CD8-positive, alpha-beta memory T cell (primary cell): ENCODE results near the gene ACTRT2. TPM values are rescaled to one million over a fixed set of nuclear protein-coding genes. Genes with fewer than 3 reads are reported as not detected.

ENCODE experiments used
- CTCF ChIA-PET: fragments of 350-600 bp; sonication (Branson Sonifier 250); formaldehyde crosslinking; loops from one replicate; lab custom pipeline; 2021; ENCODE audit warnings: antibody characterized with exemption; lab: Charles Lee
- POLR2A ChIA-PET: fragments of 350-600 bp; sonication (Branson Sonifier 250); formaldehyde crosslinking; loops from one replicate; lab custom pipeline; 2021; ENCODE audit warnings: antibody characterized with exemption; lab: Charles Lee
- DNase-seq, 5 donors: peaks; one replicate each; pipeline versions ENCODE4 v3.0.0 to v3.0.0-alpha.2; 2020 to 2022; ENCODE audit warnings: mixed read lengths in 1 of 5
- H3K27ac ChIP-seq: one replicate; pipeline ENCODE4 v1.7.0; 2013; ENCODE audit warnings: low read depth, mild to moderate bottlenecking, low read length, moderate library complexity
- H3K27me3 ChIP-seq: 2 replicates; pipeline ENCODE4 v1.7.0; 2013; ENCODE audit warnings: low read length, mild to moderate bottlenecking; ENCODE audit not compliant: insufficient read depth, poor library complexity, severe bottlenecking
- H3K36me3 ChIP-seq: 2 replicates; pipeline ENCODE4 v1.7.0; 2013; ENCODE audit warnings: mild to moderate bottlenecking, low read length, moderate library complexity; ENCODE audit not compliant: insufficient read depth
- H3K4me1 ChIP-seq: 2 replicates; pipeline ENCODE4 v1.7.0; 2013; ENCODE audit warnings: mild to moderate bottlenecking, low read length, moderate library complexity; ENCODE audit not compliant: insufficient read depth
- H3K4me3 ChIP-seq: 2 replicates; pipeline ENCODE4 v1.7.0; 2013; ENCODE audit warnings: mild to moderate bottlenecking, low read length
- H3K9me3 ChIP-seq: 2 replicates; pipeline ENCODE4 v1.7.0; 2013; ENCODE audit warnings: mild to moderate bottlenecking, low read length
- H3K27ac Mint-ChIP-seq, 8 donors: one replicate each; pipeline ENCODE4 v1.8.0; 2020 to 2021; ENCODE audit warnings: mixed read lengths in 8 of 8, mild to moderate bottlenecking in 6 of 8, inconsistent platforms in 3 of 8, moderate library complexity in 3 of 8
- H3K27me3 Mint-ChIP-seq, 2 donors: one replicate each; pipeline ENCODE4 v1.8.0; 2020 to 2021; ENCODE audit warnings: mixed read lengths in 2 of 2, mild to moderate bottlenecking in 1 of 2, moderate library complexity in 1 of 2
- H3K36me3 Mint-ChIP-seq, 3 donors: one replicate each; pipeline ENCODE4 v1.8.0; 2020 to 2021; ENCODE audit warnings: mixed read lengths in 3 of 3, inconsistent platforms in 1 of 3, mild to moderate bottlenecking in 1 of 3
- H3K4me1 Mint-ChIP-seq, 3 donors: one replicate each; pipeline ENCODE4 v1.8.0; 2020 to 2021; ENCODE audit warnings: mixed read lengths in 3 of 3, inconsistent platforms in 1 of 3, mild to moderate bottlenecking in 1 of 3
- H3K4me3 Mint-ChIP-seq, 7 donors: one replicate each; pipeline ENCODE4 v1.8.0; 2020 to 2021; ENCODE audit warnings: mixed read lengths in 7 of 7, mild to moderate bottlenecking in 6 of 7, moderate library complexity in 4 of 7, inconsistent platforms in 2 of 7
- H3K9me3 Mint-ChIP-seq, 5 donors: one replicate each; pipeline ENCODE4 v1.8.0; 2020 to 2022; ENCODE audit warnings: mixed read lengths in 5 of 5, mild to moderate bottlenecking in 3 of 5, moderate library complexity in 2 of 5, inconsistent platforms in 1 of 5
- polyA plus RNA-seq: library from polyadenylated mRNA; unstranded; fragments of 300-500 nt; fragmentation: Illumina TruSeq; gene quantifications from one replicate; pipeline ENCODE4 v1.2.3, GENCODE V29; 2021
- total RNA-seq, 2 experiments: library from RNA; stranded (reverse); gene quantifications; one replicate each; pipeline ENCODE4 v1.2.3, GENCODE V29; 2021

ACTRT2 gene
- total and polyA plus RNA-seq, 3 experiments from 2014 or later, result not detected

GRCh38 chr1:3058263-3059030 is 37.2 kb downstream of the ACTRT2 start:
- Mint-ChIP-seq H3K4me3 (no peak overlapping the region), H3K36me3 (no peaks in the 10 kb centered on the region), H3K9me3 (no peaks in the 10 kb centered on the region), H3K27ac (no peak overlapping the region), H3K4me1 (no peaks in the 10 kb centered on the region), H3K27me3 (peaks cover 10 to 15% of the 10 kb centered on the region in 2 donors)
- H3K36me3 ChIP-seq, result no peaks in the 10 kb centered on the region
- CTCF ChIA-PET, result no interaction called here
- H3K27me3 ChIP-seq, result no peaks in the 10 kb centered on the region
- no peaks in the 10 kb centered on the region for H3K9me3 ChIP-seq
- no peaks in the 10 kb centered on the region for H3K4me1 ChIP-seq
- H3K4me3 ChIP-seq, result no peak overlapping the region
- POLR2A ChIA-PET, result no interaction called here
- DNase-seq, result peak in 1 of 5 donors; percentile 9
- H3K27ac ChIP-seq, result no peak overlapping the region

DNA sequence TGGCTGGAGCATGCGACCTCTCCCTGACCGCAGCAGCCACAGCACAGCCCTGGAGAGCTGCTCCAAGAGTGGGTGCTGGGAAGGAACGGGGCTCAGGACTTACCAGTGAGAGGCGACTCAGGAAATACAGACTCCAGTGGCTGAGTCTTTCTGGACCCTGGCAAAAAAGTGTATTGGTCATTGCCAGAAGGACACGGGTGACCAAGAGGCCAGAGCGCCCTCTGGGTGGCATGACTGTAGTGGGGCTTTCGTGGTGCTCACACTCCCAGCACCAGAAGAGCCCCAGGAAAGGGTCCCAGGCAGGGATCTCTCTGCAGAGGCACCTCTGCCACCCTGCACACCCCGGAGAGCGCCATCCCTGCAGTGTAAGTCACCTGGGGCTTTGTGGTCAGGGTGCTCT is 38.9 kb downstream of the ACTRT2 start:
- Mint-ChIP-seq H3K36me3 (no peaks in the 10 kb centered on the region), H3K9me3 (no peaks in the 10 kb centered on the region)
- peak in 1 of 5 donors; percentile 21 for DNase-seq

GRCh38 chr1:3060601-3061551 is 39.6 kb downstream of the ACTRT2 start:
- Histone ChIP-seq H3K4me3 (no peak overlapping the region), H3K27me3 (no peaks in the 10 kb centered on the region), H3K36me3 (no peaks in the 10 kb centered on the region), H3K4me1 (no peaks in the 10 kb centered on the region), H3K9me3 (no peaks in the 10 kb centered on the region), H3K27ac (no peak overlapping the region)
- no peak overlapping the region for H3K27ac Mint-ChIP-seq
- H3K4me3 Mint-ChIP-seq, result no peak overlapping the region
- H3K27me3 Mint-ChIP-seq, result peaks cover 0 to 5% of the 10 kb centered on the region in 2 donors
- POLR2A ChIA-PET, result no interaction called here
- H3K4me1 Mint-ChIP-seq, result no peaks in the 10 kb centered on the region
- no peaks in the 10 kb centered on the region for H3K36me3 Mint-ChIP-seq
- peak in 1 of 5 donors; percentile 47 for DNase-seq
- H3K9me3 Mint-ChIP-seq, result no peaks in the 10 kb centered on the region
- CTCF ChIA-PET, result no interaction called here

More for the DNA sequence above, 38.9 kb downstream of the ACTRT2 start:
- H3K4me1 Mint-ChIP-seq, result no peaks in the 10 kb centered on the region
- H3K4me3 Mint-ChIP-seq, result no peak overlapping the region
- no peak overlapping the region for H3K27ac Mint-ChIP-seq
- ChIA-PET CTCF (no interaction called here), POLR2A (no interaction called here)
- Histone ChIP-seq H3K36me3 (no peaks in the 10 kb centered on the region), H3K27ac (no peak overlapping the region), H3K9me3 (no peaks in the 10 kb centered on the region), H3K4me3 (no peak overlapping the region), H3K27me3 (no peaks in the 10 kb centered on the region), H3K4me1 (no peaks in the 10 kb centered on the region)
- H3K27me3 Mint-ChIP-seq, result peaks cover 0 to 2% of the 10 kb centered on the region in 2 donors

- Histone ChIP-seq H3K9me3 (no peaks in the 10 kb centered on the region), H3K27ac (no peak overlapping the region), H3K27me3 (no peaks in the 10 kb centered on the region), H3K4me3 (no peak overlapping the region), H3K36me3 (no peaks in the 10 kb centered on the region), H3K4me1 (no peaks in the 10 kb centered on the region)
- CTCF ChIA-PET, result no interaction called here
- peak in 1 of 5 donors; percentile 18 for DNase-seq
- POLR2A ChIA-PET, result no interaction called here
- no peaks in the 10 kb centered on the region for H3K36me3 Mint-ChIP-seq
- peaks cover 0 to 9% of the 10 kb centered on the region in 2 donors for H3K27me3 Mint-ChIP-seq
- H3K9me3 Mint-ChIP-seq, result no peaks in the 10 kb centered on the region
- no peak overlapping the region for H3K4me3 Mint-ChIP-seq
- no peaks in the 10 kb centered on the region for H3K4me1 Mint-ChIP-seq
- H3K27ac Mint-ChIP-seq, result no peak overlapping the region
These were observed 40.3 kb downstream of the ACTRT2 start for GRCh38 chr1:3061566-3061965.

DNA sequence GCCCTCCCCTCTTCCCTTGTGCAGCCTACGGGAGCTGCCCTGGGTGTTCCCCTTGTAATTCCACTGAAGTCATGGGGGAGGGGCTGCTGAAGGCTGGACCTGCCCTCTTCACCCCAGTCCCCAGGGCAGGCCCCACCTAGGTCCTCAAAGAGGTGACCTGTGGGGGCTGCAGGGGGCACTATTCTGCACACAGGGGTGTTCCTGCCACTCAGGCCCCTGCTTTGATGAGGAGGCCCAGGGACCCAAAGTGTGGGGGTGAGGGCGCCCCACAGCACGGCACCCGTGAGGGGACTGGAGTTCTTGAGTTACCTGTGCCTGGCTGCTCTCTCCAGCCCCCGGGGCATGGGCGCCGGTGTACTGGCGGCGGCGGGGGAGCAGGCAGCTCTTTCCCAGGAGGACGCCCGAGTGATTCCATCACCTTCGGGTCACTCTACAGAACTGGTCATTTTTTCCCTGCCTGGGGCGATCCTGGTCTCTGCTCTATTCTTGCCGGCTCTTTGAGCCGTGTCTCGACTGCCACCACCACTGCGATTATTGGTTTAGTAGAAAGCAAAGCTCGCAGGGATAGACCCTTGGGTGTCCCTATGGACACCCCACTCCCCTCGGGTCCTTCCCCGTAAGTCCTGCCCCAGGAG is 40.8 kb downstream of the ACTRT2 start:
- no peak overlapping the region for H3K27ac Mint-ChIP-seq
- ChIA-PET CTCF (no interaction called here), POLR2A (no interaction called here)
- no peak overlapping the region for H3K4me3 Mint-ChIP-seq
- Histone ChIP-seq H3K9me3 (no peaks in the 10 kb centered on the region), H3K4me1 (no peaks in the 10 kb centered on the region), H3K4me3 (no peak overlapping the region), H3K36me3 (no peaks in the 10 kb centered on the region), H3K27me3 (no peaks in the 10 kb centered on the region), H3K27ac (no peak overlapping the region)
- H3K9me3 Mint-ChIP-seq, result no peaks in the 10 kb centered on the region
- H3K36me3 Mint-ChIP-seq, result no peaks in the 10 kb centered on the region
- H3K4me1 Mint-ChIP-seq, result no peaks in the 10 kb centered on the region
- DNase-seq, result peak in 1 of 5 donors; percentile 42
- H3K27me3 Mint-ChIP-seq, result peaks cover 0 to 12% of the 10 kb centered on the region in 2 donors

- Mint-ChIP-seq H3K4me3 (no peak overlapping the region), H3K4me1 (no peaks in the 10 kb centered on the region), H3K36me3 (no peaks in the 10 kb centered on the region), H3K9me3 (no peaks in the 10 kb centered on the region), H3K27ac (no peak overlapping the region), H3K27me3 (peaks cover 0 to 14% of the 10 kb centered on the region in 2 donors)
- Histone ChIP-seq H3K9me3 (no peaks in the 10 kb centered on the region), H3K36me3 (no peaks in the 10 kb centered on the region), H3K27ac (no peak overlapping the region), H3K4me3 (no peak overlapping the region), H3K4me1 (no peaks in the 10 kb centered on the region), H3K27me3 (no peaks in the 10 kb centered on the region)
- DNase-seq, result peak in 1 of 5 donors; percentile 42
- ChIA-PET POLR2A (no interaction called here), CTCF (no interaction called here)
These were observed 41.5 kb downstream of the ACTRT2 start for GRCh38 chr1:3062616-3063378.

GRCh38 chr1:3063379-3064295 is 42.4 kb downstream of the ACTRT2 start:
- peak in 1 of 5 donors; percentile 44 for DNase-seq
- Mint-ChIP-seq H3K27me3 (peaks cover 0 to 14% of the 10 kb centered on the region in 2 donors), H3K9me3 (no peaks in the 10 kb centered on the region), H3K27ac (no peak overlapping the region), H3K4me1 (no peaks in the 10 kb centered on the region), H3K36me3 (no peaks in the 10 kb centered on the region), H3K4me3 (no peak overlapping the region)
- H3K9me3 ChIP-seq, result no peaks in the 10 kb centered on the region
- ChIA-PET CTCF (no interaction called here), POLR2A (no interaction called here)
- H3K4me3 ChIP-seq, result no peak overlapping the region
- H3K27ac ChIP-seq, result no peak overlapping the region
- H3K27me3 ChIP-seq, result no peaks in the 10 kb centered on the region
- no peaks in the 10 kb centered on the region for H3K4me1 ChIP-seq
- H3K36me3 ChIP-seq, result no peaks in the 10 kb centered on the region
